D721Med (cell line): Measurements from ENCODE around the gene PCSK6.

Experiments used
- DNase-seq: peaks from one replicate; pipeline ENCODE4 v3.0.0; 2011; ENCODE audit warnings: low spot score; ENCODE audit not compliant: insufficient read length
- FAIRE-seq: peaks from 2 replicates; lab custom pipeline; 2011; peaks lifted over from hg19 to GRCh38; lab: Jason Lieb, UNC
- CTCF ChIP-seq: IDR thresholded peaks from 2 replicates; pipeline ENCODE4 v1.5.1; 2012; ENCODE audit warnings: mild to moderate bottlenecking, control low read depth; ENCODE audit not compliant: insufficient read depth; ENCODE audit errors: missing control alignments

The PCSK6 gene

DNA sequence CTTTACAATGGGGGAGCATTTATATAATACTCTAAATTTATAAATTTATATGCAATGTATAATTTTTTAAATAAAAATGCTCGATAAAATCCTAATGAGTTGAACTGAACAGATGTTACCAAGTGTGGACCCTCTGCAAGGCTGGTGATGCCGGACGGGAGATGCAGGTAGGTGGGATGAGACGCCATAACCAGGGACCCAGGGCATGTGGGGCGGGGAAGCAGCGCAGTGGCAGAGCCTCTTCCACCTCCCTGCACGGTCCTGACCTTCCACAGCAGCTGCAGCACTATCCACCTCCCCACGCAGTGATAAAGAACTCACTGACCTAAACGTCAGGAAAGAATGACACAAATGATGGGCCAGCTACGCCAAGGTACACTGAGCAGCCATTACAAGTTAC lies 12.8 kb downstream of the PCSK6 start:
- FAIRE-seq (no peak), DNase-seq (no peak)
- TF ChIP-seq CTCF, result no peak

- no peak for TF ChIP-seq CTCF
- DNase-seq (no peak), FAIRE-seq (no peak)
Observed at GRCh38 chr15:101474983-101475382, 14.5 kb downstream of the PCSK6 start.

GRCh38 chr15:101474233-101474632 lies 15.3 kb downstream of the PCSK6 start:
- FAIRE-seq (no peak), DNase-seq (no peak)
- TF ChIP-seq CTCF, result no peak

GRCh38 chr15:101472033-101472432 lies 17.5 kb downstream of the PCSK6 start:
- no peak for FAIRE-seq
- no peak for TF ChIP-seq CTCF
- no peak for DNase-seq

DNA sequence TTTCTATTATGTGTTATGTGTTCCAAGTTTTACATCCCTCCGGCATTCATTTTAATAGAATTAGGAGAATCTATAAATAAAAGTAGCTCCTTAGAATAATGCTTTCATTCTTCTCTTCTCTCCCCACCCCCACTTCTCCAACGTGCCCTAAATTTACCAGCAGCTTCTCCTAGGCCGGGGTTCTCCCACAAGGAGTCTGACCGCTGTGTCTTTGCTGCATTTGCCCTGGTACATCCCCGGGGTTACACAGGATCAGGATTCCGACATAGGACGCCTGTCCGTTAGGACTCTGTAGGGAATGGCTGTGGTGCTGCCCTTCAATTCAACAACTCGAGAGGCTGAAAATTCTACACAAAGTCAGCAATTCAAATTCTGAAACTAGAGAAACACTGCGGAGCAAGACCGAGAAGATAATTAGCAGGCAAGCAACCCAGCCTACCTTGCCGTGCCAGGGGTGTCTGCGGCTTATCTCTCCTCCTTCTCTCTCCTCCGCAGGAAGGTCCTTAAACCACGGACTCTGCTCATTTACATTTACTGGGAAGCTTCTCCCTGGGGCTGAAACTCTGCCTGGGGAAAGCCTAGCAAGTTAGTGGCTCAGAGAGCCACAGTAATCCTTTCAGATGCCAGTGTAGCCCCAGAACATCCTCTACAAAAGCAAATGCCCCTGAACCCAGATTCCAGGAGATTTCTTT lies 18.8 kb downstream of the PCSK6 start:
- TF ChIP-seq CTCF, result no peak
- FAIRE-seq (no peak), DNase-seq (no peak)

GRCh38 chr15:101469520-101470288 lies 19.8 kb downstream of the PCSK6 start:
- FAIRE-seq, result no peak
- no peak for DNase-seq
- TF ChIP-seq CTCF, result no peak

- DNase-seq, result no peak
- no peak for FAIRE-seq
- no peak for TF ChIP-seq CTCF
Observed at GRCh38 chr15:101466188-101466587, 23.3 kb downstream of the PCSK6 start.
